Hematopoietic multipotent progenitor cell treated with erythropoietin and hydrocortisone succinate and interleukin-3 and kit ligand, for 6 days (in vitro differentiated cells): ENCODE measurements around the gene CXCR4.

Experiments
- DNase-seq: peaks from one replicate; pipeline ENCODE4 v3.0.0-alpha.2; 2015

CXCR4 gene

GRCh38 chr2:136131484-136131960 lies 13.6 kb upstream of the CXCR4 start:
- DNase-seq: no peak

GRCh38 chr2:136130511-136130910 lies 12.6 kb upstream of the CXCR4 start:
- no peak for DNase-seq

DNA sequence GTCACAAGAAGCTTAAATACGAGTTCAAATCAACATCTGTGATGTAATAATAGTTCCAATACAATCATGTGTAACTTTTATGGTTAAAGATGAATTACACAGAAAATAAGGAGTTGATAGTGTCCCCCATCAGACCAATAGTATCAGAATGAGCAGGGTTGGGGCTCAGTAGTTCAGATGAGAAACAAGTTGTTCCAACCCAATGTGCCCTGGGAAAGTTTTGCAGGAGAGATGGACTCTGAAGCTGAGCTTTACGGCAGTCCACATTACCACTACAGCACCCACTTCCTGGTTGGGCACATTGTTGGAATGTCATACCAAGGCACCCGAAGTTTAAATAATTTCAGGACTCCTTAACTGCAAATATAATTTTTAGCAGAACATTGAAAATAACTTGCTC lies 12.1 kb upstream of the CXCR4 start:
- no peak for DNase-seq

GRCh38 chr2:136129601-136130000 lies 11.7 kb upstream of the CXCR4 start:
- DNase-seq: no peak

DNA sequence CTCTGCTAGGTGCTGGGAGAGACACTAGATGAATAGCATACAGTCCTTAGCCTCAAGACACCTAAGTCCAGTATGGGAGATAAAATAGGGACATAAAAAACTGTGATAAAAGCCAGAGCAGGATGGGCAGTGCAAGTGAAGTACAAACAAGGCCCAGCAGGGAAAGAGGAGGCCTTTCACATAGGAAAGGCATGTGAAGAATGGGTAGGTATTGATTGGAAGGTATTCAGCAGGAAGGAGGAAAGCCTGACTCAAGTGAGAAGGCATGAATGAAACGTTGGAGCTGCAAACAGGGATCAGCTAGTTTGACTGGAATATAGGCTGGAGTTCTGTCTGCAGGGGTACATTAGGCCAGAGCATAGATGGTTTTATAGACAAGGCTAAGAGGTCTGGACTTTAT lies 11.0 kb upstream of the CXCR4 start:
- DNase-seq: no peak

- no peak for DNase-seq
Observed at GRCh38 chr2:136128366-136128765, 10.4 kb upstream of the CXCR4 start.

DNA sequence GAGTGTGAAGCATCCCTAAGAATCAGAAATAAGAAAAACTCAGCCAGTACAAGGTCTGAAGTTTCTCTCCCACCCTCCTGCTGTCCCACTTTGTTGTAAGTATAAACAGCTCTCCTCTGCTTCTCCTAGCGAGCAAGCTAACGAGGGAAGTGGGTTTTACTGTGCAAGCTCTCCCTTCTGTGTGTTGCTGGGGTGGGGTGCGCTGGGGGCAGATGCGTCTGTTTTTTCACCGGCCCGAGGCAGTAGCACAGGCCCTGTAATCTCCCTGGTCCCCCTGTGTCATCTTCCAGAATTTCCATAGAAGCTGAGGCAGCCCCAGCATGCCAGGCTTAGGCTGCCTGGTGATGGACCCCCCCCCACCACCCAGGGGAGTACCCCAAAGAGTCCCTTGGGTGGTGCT lies 9.4 kb upstream of the CXCR4 start:
- no peak for DNase-seq

GRCh38 chr2:136126421-136126926 lies 8.5 kb upstream of the CXCR4 start:
- DNase-seq: no peak

DNA sequence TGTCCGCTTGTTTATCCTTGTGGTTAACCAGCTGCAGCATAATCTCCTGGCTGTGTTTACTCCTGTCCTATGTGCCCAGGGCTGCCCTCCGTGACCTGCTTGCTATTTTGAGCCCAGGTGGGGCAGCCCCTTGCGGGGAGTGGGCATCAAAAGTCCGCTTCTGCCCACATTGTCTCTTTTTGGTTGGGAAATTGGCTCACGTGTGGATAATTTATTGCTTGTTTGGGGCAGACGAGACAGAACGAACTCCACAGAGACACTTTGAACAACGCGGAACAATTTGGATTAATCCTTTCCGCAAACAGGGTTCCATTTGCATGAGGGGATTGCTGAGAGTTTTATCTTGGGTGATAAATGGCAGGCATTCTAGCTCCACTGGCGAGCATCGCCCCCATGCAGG lies 8.1 kb upstream of the CXCR4 start:
- DNase-seq: no peak

GRCh38 chr2:136125236-136125635 lies 7.3 kb upstream of the CXCR4 start:
- no peak for DNase-seq

- DNase-seq: peak; percentile 30
Observed at GRCh38 chr2:136124805-136125204, 6.9 kb upstream of the CXCR4 start.

DNA sequence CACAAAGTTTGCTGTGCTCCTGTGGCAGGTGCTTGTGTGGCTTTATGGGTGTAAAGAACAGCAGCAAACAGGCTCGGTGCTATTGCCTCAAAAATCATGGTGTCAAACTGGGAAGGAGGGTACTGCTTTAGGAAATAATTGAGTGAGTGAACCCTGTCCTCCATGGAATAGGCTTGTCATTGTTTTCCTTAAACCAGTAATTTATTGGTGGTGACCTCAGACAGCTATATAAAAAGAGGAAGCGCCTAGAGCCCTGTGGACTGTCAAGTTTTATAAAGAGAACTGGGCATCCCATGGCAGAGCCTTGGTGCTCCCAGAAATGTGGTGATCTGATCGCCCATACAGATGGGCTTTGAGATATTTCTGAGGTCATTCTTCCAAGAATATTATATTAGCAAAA lies 4.7 kb upstream of the CXCR4 start:
- peak; percentile 47 for DNase-seq

DNA sequence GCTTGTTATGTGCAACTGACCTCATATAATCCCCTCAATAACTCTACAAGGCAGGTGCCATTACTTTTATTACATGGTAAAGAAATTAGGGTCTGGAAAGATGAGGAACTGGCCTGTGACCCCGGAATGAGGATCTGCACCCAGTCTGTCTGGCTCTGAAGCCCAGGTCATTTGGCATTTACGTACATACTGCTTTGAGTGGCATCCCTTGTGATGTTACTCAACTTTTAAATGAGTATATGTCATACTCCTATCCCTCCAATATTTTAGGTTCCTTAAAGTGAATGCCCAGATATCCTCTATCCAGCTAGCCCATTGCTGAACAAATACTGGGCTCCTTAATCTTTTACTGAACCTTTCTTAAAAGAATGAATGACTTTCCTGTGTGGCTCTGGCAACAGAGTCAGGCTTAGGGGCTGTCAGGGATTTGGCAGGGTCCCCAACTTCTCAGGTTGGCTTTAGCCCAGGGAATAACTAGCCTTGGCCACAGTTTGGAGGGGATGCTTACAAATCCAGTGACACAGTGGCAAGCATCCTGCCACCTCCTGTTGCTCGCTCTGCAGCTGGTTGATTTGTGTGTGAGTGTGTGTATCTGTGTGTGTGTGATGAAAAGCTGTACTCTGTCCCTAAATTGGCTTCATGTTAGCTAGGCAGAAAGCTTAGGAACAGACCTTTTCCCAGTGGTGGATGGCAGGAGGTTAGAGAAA lies 3.4 kb upstream of the CXCR4 start:
- DNase-seq: no peak

GRCh38 chr2:136119717-136120675 lies 2.0 kb upstream of the CXCR4 start:
- DNase-seq: no peak

DNA sequence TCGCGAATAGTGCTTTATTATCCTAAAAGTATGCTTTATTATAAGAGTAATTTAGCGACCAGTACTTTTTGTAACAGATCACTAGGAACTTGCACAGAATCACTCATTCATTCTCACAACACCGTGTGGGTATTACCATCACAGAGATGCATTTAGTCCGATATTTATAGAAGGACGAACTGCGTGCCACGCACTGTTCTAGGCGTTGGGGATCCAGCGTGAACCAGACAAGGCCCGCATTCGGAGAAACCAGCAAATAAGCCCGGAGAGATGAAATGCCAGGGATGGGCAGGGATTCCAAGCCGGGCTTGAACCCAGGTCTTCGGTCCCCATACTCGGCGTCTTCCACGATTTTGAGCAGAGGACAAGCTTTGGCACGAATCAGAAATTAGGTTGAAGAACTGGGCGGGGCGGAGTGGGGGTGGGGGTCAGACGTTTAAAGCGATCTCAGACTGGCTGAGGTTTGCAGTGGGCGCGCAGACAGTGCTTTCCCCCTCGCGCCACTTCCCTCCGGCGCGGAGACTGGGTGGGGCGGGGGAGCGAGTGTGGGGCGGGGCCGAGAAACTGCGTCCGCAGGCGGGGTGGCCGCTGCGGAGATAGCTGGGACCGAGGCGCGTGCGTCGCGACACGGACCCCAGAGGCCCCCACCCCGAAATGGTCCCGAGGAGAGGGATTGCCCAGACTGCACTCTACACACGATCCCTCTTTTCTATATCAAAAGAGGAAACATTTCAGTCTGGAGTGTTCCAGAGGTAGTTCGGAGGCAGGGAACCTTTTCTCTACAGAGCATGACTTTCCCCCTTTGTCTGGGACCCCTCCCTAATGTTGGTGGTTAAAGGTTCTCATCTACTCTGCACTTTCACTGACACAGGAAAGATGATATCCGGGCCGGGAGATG lies 1.1 kb upstream of the CXCR4 start:
- DNase-seq: peak; percentile 78

DNA sequence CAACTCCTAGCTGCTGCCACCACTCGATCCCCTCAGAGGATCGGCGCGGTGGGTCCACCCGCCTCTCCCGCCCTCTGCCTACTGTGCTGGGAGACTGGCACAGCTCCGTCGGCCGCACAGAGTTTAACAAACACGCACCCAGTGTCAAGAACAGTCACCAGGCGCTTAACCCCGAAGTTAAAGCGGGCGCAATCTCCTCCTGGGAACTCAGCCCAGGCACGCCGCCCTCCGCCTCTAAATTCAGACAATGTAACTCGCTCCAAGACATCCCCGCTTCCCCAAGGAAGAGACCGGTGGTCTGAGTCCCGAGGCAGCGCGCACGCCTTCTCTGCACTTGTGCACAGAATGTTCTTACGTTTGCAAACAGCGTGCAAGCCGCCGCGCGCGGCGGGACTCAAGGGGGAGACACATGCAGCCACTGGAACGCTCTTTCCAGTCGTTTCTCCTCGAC lies 533 bp downstream of the CXCR4 start:
- DNase-seq: peak; percentile 71

DNA sequence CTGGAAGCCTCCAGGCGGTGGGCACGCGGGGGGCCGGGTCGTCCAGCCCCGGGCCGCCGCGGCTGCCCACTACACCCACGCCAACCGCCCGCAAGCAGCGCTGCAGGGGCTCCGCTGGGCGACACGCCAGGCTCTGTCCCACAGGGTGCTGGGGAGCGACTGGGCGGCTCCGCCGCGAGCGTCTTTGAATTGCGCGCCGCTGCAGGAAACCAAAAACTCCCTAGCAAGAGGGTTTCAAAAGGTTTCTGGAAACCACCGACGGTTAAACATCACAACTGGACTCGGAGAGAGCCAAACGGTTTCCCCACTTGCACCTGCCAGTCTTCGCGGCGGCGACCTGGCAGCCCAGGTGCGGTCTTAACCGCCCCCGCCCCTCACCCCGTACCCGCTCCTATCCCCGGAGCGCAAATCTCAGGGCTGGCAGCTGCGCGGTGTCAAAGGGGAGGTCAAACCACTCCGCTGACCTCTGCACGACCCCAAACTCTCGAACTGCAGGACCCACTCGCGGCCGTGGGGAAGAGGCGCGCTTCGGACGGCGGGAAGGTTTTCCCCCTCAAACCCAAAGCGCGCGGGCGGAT lies 1.0 kb downstream of the CXCR4 start:
- DNase-seq: peak; percentile 59

DNA sequence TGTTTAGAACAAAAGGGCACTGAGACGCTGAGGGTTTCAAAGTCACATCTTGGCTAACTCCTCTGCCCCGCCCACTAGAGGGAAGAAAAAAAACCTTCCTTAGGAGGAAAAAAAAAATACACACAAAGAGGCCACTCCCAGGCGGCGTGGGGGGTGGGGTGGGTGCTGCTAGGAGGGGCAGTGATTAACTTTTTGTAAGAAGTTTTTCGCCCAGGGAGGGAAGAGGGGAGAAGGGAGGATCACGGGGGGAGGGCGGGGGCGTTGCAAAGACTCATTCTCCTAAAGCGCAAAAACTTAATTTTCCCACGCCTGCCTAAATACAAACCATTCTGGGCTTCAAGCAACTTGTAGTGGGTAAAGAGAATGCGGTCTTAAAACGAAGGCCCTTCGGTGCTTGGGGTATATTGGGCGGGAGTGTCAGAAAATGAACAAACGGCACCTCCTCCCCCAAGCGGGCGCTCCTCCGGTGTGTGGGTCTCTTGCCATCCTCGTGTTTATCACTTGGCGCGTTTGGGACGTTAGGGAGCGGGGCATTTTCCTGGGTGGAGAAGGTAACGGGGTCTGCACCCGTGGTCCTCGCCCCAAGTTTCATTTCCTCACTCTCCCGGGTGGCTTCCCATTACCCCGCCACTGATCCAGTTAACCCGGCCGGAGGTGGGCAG lies 1.7 kb downstream of the CXCR4 start:
- DNase-seq: peak; percentile 84

DNA sequence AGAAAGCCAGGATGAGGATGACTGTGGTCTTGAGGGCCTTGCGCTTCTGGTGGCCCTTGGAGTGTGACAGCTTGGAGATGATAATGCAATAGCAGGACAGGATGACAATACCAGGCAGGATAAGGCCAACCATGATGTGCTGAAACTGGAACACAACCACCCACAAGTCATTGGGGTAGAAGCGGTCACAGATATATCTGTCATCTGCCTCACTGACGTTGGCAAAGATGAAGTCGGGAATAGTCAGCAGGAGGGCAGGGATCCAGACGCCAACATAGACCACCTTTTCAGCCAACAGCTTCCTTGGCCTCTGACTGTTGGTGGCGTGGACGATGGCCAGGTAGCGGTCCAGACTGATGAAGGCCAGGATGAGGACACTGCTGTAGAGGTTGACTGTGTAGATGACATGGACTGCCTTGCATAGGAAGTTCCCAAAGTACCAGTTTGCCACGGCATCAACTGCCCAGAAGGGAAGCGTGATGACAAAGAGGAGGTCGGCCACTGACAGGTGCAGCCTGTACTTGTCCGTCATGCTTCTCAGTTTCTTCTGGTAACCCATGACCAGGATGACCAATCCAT lies 2.7 kb downstream of the CXCR4 start:
- no peak for DNase-seq

DNA sequence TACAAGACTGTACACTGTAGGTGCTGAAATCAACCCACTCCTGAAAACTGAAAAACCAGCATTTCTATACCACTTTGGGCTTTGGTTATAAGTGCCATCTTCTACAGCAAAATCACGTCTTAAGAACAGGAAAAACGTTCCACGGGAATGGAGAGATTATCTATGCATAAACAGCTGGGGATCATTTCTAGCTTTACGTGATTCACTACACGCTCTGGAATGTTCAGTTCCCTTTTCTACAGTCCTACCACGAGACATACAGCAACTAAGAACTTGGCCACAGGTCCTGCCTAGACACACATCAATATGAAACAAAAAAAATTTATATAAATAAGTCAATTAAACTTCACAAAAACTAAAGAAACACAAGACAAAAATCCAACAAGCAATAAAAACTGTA lies 3.6 kb downstream of the CXCR4 start:
- no peak for DNase-seq
